ENCODE results near the gene FREM1. TPM values are rescaled to one million over a fixed set of nuclear protein-coding genes. Genes with fewer than 3 reads are reported as not detected.

The FREM1 gene
- total and polyA plus RNA-seq, 2 donors (not counting 1 experiment from before 2014, with no cell fraction given): not detected

DNA sequence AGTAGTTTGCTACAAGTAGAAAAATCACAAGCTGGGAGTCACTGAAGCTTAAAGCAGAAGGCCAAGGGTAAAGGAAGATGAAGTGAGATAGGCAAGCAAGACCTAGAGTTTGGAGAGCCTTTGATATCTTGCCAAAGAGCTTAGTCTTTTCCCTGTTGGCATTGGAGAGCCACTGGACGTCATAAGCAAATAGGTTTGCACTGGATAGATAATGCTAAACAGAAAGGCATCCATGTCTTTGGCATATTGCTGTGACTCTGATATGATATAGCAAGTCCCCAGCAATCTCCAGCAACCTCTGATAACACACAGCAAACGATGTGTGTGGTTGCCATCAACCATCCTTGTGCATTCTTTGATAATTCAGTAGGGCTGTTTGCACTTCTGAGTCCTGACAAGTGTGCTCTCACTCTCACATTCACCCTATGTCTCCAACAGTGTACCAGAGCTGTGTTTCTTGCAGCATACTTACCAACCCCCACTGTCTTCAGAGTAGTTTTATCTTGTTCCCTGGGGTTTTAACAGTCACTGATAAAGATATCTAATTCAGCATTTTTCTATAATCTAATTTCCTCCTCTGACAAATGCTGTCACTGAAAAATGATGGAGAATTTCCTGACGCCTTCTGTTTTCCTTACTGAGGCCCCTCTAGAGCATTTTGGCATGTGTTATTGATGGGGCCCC is 16.9 kb upstream of the FREM1 start:
- no peak overlapping the region for H3K4me3 ChIP-seq (ENCODE audit: control extremely low read depth in 1 of 5, extremely low read depth in 1 of 5, insufficient read depth in 1 of 5, low read depth in 2 of 5, low read length in 4 of 5)
- H3K4me1 ChIP-seq (ENCODE audit: control insufficient read depth in 2 of 2, insufficient read depth in 2 of 2, low read length in 2 of 2): no peaks in the 10 kb centered on the region
- no peak overlapping the region for H3K27ac Mint-ChIP-seq
- ATAC-seq (ENCODE audit: low read depth) (no peak), DNase-seq (no peak)
- no peaks in the 10 kb centered on the region for H3K27me3 ChIP-seq (replicated peaks in 1 of 4; ENCODE audit: control extremely low read depth in 1 of 4, control insufficient read depth in 3 of 4, insufficient read depth in 4 of 4, low read length in 3 of 4)
- H3K27ac ChIP-seq (ENCODE audit: low read length in 2 of 2): no peak overlapping the region
- H3K4me3 Mint-ChIP-seq: no peak overlapping the region
- H3K27me3 Mint-ChIP-seq: no peaks in the 10 kb centered on the region
- H3K9me3 ChIP-seq (ENCODE audit: control extremely low read depth in 1 of 3, control insufficient read depth in 2 of 3, insufficient read depth in 1 of 3, low read length in 2 of 3): no peaks in the 10 kb centered on the region
- no peaks in the 10 kb centered on the region for H4K20me1 ChIP-seq (ENCODE audit: control insufficient read depth, insufficient read depth, low read length, poor library complexity, severe bottlenecking)
- ChIA-PET CTCF (no interaction called here), POLR2A (no interaction called here)
- no peak overlapping the region for H2AFZ ChIP-seq (ENCODE audit: insufficient read depth, low read depth, low read length, poor library complexity, severe bottlenecking)
- H3K36me3 ChIP-seq (replicated peaks in 1 of 2; ENCODE audit: control extremely low read depth in 1 of 2, control insufficient read depth in 1 of 2, extremely low read depth in 1 of 2, insufficient read depth in 2 of 2, low read length in 1 of 2): no peaks in the 10 kb centered on the region
- 46% methylated on average over 2 of the region's 3 CpGs for WGBS (ENCODE audit: insufficient coverage)
- H3K9ac ChIP-seq (ENCODE audit: low read length): no peak overlapping the region
- intact Hi-C loops (cut with micrococcal nuclease): no loop called here
- no peak overlapping the region for H3K4me2 ChIP-seq (replicated peaks; ENCODE audit: low read depth, low read length, poor library complexity, severe bottlenecking)
- H3K9me3 Mint-ChIP-seq (ENCODE audit: insufficient read depth): no peaks in the 10 kb centered on the region
- no peak for TF ChIP-seq EZH2 (IDR thresholded peaks at IDR 0.05; ENCODE audit: borderline replicate concordance, insufficient read depth, low read depth, low read length, poor library complexity, severe bottlenecking)
- TF ChIP-seq, protein P1, sequence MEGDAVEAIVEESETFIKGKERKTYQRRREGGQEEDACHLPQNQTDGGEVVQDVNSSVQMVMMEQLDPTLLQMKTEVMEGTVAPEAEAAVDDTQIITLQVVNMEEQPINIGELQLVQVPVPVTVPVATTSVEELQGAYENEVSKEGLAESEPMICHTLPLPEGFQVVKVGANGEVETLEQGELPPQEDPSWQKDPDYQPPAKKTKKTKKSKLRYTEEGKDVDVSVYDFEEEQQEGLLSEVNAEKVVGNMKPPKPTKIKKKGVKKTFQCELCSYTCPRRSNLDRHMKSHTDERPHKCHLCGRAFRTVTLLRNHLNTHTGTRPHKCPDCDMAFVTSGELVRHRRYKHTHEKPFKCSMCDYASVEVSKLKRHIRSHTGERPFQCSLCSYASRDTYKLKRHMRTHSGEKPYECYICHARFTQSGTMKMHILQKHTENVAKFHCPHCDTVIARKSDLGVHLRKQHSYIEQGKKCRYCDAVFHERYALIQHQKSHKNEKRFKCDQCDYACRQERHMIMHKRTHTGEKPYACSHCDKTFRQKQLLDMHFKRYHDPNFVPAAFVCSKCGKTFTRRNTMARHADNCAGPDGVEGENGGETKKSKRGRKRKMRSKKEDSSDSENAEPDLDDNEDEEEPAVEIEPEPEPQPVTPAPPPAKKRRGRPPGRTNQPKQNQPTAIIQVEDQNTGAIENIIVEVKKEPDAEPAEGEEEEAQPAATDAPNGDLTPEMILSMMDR (IDR thresholded peaks at IDR 0.05): no peak
- H3K4me1 Mint-ChIP-seq: no peaks in the 10 kb centered on the region
- H3K79me2 ChIP-seq (ENCODE audit: control insufficient read depth, insufficient read depth, low read length): no peaks in the 10 kb centered on the region

DNA sequence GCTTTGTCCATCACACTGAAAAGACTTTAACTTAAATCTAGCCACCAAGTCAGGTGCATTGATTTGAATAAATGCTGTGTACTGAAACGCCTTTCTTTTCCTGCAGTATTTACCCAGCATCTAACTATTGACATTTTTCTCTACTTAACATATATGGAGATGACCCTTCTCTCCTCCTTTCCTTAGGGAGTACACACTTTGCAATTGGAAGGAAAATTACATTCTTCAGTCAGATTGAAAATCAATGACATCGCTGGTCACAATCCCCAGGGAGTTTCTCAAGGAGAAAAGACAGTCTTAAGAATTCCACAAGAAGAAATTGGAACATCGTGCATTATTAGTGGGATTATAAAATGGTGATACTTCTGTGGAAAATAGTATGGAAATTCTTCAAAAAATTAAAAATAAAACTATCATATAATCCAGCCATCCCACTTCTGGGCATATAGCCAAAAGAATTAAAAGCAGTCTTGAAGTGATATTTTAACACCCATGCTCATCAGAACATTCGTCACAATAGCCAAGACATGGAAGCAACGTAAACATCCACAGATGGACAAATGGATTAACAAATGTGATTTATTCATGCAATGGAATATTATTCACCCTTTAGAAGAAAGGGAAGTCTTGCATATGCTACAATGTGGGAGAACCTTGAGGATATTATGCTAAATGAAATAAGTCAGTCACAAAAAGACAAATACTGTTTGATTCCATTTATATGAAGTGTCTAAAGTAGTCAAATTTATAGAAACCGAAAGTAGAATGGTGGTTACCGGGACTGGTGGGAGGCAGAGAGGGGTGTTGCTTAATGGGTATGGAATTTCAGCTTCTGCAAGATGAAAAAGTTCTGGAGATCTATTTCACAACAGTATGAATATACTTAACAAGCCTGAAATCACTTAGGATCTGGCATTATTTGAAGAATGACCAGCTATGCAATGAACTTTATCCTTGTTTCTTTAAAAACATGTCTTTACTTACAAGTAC is 14.3 kb upstream of the FREM1 start:
- intact Hi-C loops (cut with micrococcal nuclease): no loop called here
- ATAC-seq (ENCODE audit: low read depth): no peak
- Mint-ChIP-seq H3K27me3 (no peaks in the 10 kb centered on the region), H3K27ac (no peak overlapping the region), H3K4me1 (no peaks in the 10 kb centered on the region), H3K4me3 (no peak overlapping the region), H3K9me3 (ENCODE audit: insufficient read depth) (no peaks in the 10 kb centered on the region)
- H3K27me3 ChIP-seq (replicated peaks in 1 of 4; ENCODE audit: control extremely low read depth in 1 of 4, control insufficient read depth in 3 of 4, insufficient read depth in 4 of 4, low read length in 3 of 4): no peaks in the 10 kb centered on the region
- H3K36me3 ChIP-seq (replicated peaks in 1 of 2; ENCODE audit: control extremely low read depth in 1 of 2, control insufficient read depth in 1 of 2, extremely low read depth in 1 of 2, insufficient read depth in 2 of 2, low read length in 1 of 2): no peaks in the 10 kb centered on the region
- H3K4me1 ChIP-seq (ENCODE audit: control insufficient read depth in 2 of 2, insufficient read depth in 2 of 2, low read length in 2 of 2): no peaks in the 10 kb centered on the region
- CTCF ChIA-PET: no interaction called here
- no peaks in the 10 kb centered on the region for H3K9me3 ChIP-seq (ENCODE audit: control extremely low read depth in 1 of 3, control insufficient read depth in 2 of 3, insufficient read depth in 1 of 3, low read length in 2 of 3)
- no peaks in the 10 kb centered on the region for H4K20me1 ChIP-seq (ENCODE audit: control insufficient read depth, insufficient read depth, low read length, poor library complexity, severe bottlenecking)
- no peak overlapping the region for H3K4me3 ChIP-seq (ENCODE audit: control extremely low read depth in 1 of 5, extremely low read depth in 1 of 5, insufficient read depth in 1 of 5, low read depth in 2 of 5, low read length in 4 of 5)
- H3K27ac ChIP-seq (ENCODE audit: low read length in 2 of 2): no peak overlapping the region
- no peak overlapping the region for H2AFZ ChIP-seq (ENCODE audit: insufficient read depth, low read depth, low read length, poor library complexity, severe bottlenecking)
- no peak for DNase-seq
- H3K4me2 ChIP-seq (replicated peaks; ENCODE audit: low read depth, low read length, poor library complexity, severe bottlenecking): no peak overlapping the region
- H3K9ac ChIP-seq (ENCODE audit: low read length): no peak overlapping the region
- TF ChIP-seq, protein P1 (IDR thresholded peaks at IDR 0.05): no peak
- TF ChIP-seq EZH2 (IDR thresholded peaks at IDR 0.05; ENCODE audit: borderline replicate concordance, insufficient read depth, low read depth, low read length, poor library complexity, severe bottlenecking): no peak
- no CpG with 5 or more reads among the region's 7 CpGs for WGBS (ENCODE audit: insufficient coverage)
- POLR2A ChIA-PET: no interaction called here
- H3K79me2 ChIP-seq (ENCODE audit: control insufficient read depth, insufficient read depth, low read length): no peaks in the 10 kb centered on the region
